Measurements from ENCODE around the gene GPC1. TPM values are rescaled to one million over a fixed set of nuclear protein-coding genes. Genes with fewer than 3 reads are reported as not detected.

Gene GPC1
- total and polyA plus RNA-seq, 2 experiments from 2014 or later = 57.8 to 80.9 TPM

- Histone ChIP-seq H3K4me1 (ENCODE audit: low read depth) (peaks cover 12% of the 10 kb centered on the region), H3K27me3 (no peaks in the 10 kb centered on the region), H3K4me3 (no peak overlapping the region), H3K36me3 (no peaks in the 10 kb centered on the region), H3K9me3 (ENCODE audit: low read depth) (no peaks in the 10 kb centered on the region), H3K27ac (no peak overlapping the region)
- TF ChIP-seq CTCF (IDR thresholded peaks at IDR 0.05; ENCODE audit: low read depth, low read length) = no peak
- DNase-seq (ENCODE audit: low read depth in 1 of 2, low spot score in 1 of 2) = no peak
Measured at GRCh38 chr2:240446664-240447175, 11.3 kb downstream of the GPC1 start.

GRCh38 chr2:240447331-240447730 is 11.9 kb downstream of the GPC1 start:
- Histone ChIP-seq H3K4me1 (ENCODE audit: low read depth) (peaks cover 17% of the 10 kb centered on the region), H3K27ac (no peak overlapping the region), H3K9me3 (ENCODE audit: low read depth) (no peaks in the 10 kb centered on the region), H3K27me3 (no peaks in the 10 kb centered on the region), H3K36me3 (no peaks in the 10 kb centered on the region), H3K4me3 (no peak overlapping the region)
- TF ChIP-seq CTCF (IDR thresholded peaks at IDR 0.05; ENCODE audit: low read depth, low read length) = no peak
- no peak for DNase-seq (ENCODE audit: low read depth in 1 of 2, low spot score in 1 of 2)

- DNase-seq (ENCODE audit: low read depth in 1 of 2, low spot score in 1 of 2) = no peak
- Histone ChIP-seq H3K4me1 (ENCODE audit: low read depth) (peaks cover 17% of the 10 kb centered on the region), H3K27ac (no peak overlapping the region), H3K27me3 (peaks cover 2% of the 10 kb centered on the region), H3K4me3 (no peak overlapping the region), H3K36me3 (no peaks in the 10 kb centered on the region), H3K9me3 (ENCODE audit: low read depth) (no peaks in the 10 kb centered on the region)
- TF ChIP-seq CTCF (IDR thresholded peaks at IDR 0.05; ENCODE audit: low read depth, low read length) = no peak
Measured at GRCh38 chr2:240447934-240448333, 12.5 kb downstream of the GPC1 start.

GRCh38 chr2:240448387-240449274 is 13.2 kb downstream of the GPC1 start:
- Histone ChIP-seq H3K9me3 (ENCODE audit: low read depth) (no peaks in the 10 kb centered on the region), H3K4me3 (no peak overlapping the region), H3K27ac (no peak overlapping the region), H3K36me3 (no peaks in the 10 kb centered on the region), H3K4me1 (ENCODE audit: low read depth) (peaks cover 17% of the 10 kb centered on the region), H3K27me3 (peaks cover 6% of the 10 kb centered on the region)
- DNase-seq (ENCODE audit: low read depth in 1 of 2, low spot score in 1 of 2) = no peak
- TF ChIP-seq CTCF (IDR thresholded peaks at IDR 0.05; ENCODE audit: low read depth, low read length) = no peak

- TF ChIP-seq CTCF (IDR thresholded peaks at IDR 0.05; ENCODE audit: low read depth, low read length) = no peak
- DNase-seq (ENCODE audit: low read depth in 1 of 2, low spot score in 1 of 2) = no peak
- peaks cover 19% of the 10 kb centered on the region for H3K27me3 ChIP-seq
- no peak overlapping the region for H3K27ac ChIP-seq
- no peak overlapping the region for H3K4me3 ChIP-seq
- H3K4me1 ChIP-seq (ENCODE audit: low read depth) = peaks cover 17% of the 10 kb centered on the region
- no peaks in the 10 kb centered on the region for H3K36me3 ChIP-seq
- no peaks in the 10 kb centered on the region for H3K9me3 ChIP-seq (ENCODE audit: low read depth)
Measured at GRCh38 chr2:240449764-240450531, 14.5 kb downstream of the GPC1 start.
